ENCODE measurements around the gene GPR107.

DNA sequence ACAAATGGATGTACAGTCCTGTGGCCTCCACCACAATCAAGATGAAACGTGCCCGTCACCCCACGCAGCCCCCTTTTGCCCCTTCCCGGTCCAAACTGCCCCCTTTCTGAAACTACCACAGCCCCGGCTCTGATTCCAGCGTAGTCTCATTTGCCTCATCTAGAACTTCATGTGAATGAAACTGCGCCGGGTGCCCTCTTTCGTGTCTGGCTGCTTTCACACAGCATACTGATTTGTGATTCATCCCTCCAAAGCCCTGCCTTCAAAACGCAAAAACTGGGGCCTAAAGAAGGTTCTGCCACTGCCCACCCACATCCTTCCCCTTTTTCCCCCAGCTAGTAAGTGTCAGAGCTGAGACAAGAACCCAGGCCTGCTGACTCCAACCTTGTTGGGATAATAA, 87.0 kb downstream of the GPR107 start:
- no peak for TF ChIP-seq EZH2 (IDR thresholded peaks at IDR 0.05; ENCODE audit: insufficient read depth, poor library complexity, severe bottlenecking)
- TF ChIP-seq EZH2phosphoT487 (IDR thresholded peaks at IDR 0.05; ENCODE audit: insufficient read depth, low read depth) = no peak

All from GM23248 (cell line).